H1 (cell line): ENCODE results near the gene CORIN. TPM values are rescaled to one million over a fixed set of nuclear protein-coding genes. Genes with fewer than 3 reads are reported as not detected.

Experiments used
- CTCF ChIA-PET: fragments of 300-600 bp; sonication (Branson Sonifier 250); formaldehyde crosslinking; loops from one replicate; lab custom pipeline; 2021; ENCODE audit not compliant: partially characterized antibody; lab: Charles Lee
- POLR2A ChIA-PET: fragments of 300-600 bp; sonication (Branson Sonifier 250); formaldehyde crosslinking; loops from one replicate; lab custom pipeline; 2021; ENCODE audit warnings: inconsistent platforms; ENCODE audit not compliant: partially characterized antibody; lab: Charles Lee
- DNase-seq, 2 experiments: peaks; one replicate each; pipeline versions ENCODE4 v3.0.0 to v3.0.0-alpha.2; 2010 to 2022; ENCODE audit warnings: low spot score in 2 of 2, low read depth in 1 of 2, mixed read lengths in 1 of 2
- FAIRE-seq: peaks from 2 replicates; lab custom pipeline; 2011; peaks lifted over from hg19 to GRCh38; lab: Jason Lieb, UNC
- H2AFZ ChIP-seq: 2 replicates; pipeline ENCODE4 v1.8.1; 2012; ENCODE audit warnings: low read length, inconsistent platforms
- H2AK5ac ChIP-seq: 2 replicates; pipeline ENCODE4 v1.6.1; 2013; ENCODE audit warnings: low read depth, low read length
- H2BK120ac ChIP-seq: replicated peaks from 2 replicates; pipeline ENCODE3; 2013; ENCODE audit warnings: low read depth, low read length, inconsistent platforms
- H2BK12ac ChIP-seq: 2 replicates; pipeline ENCODE4 v1.6.1; 2013; ENCODE audit warnings: low read depth, low read length
- H2BK15ac ChIP-seq: 2 replicates; pipeline ENCODE4 v1.6.1; 2013; ENCODE audit warnings: low read length
- H2BK20ac ChIP-seq: 2 replicates; pipeline ENCODE4 v1.6.1; 2013; ENCODE audit warnings: low read length
- H2BK5ac ChIP-seq: 2 replicates; pipeline ENCODE4 v1.6.1; 2013; ENCODE audit warnings: low read depth, low read length
- H3K14ac ChIP-seq: 2 replicates; pipeline ENCODE4 v1.6.1; 2013; ENCODE audit warnings: inconsistent platforms; ENCODE audit not compliant: insufficient read length
- H3K18ac ChIP-seq: 2 replicates; pipeline ENCODE4 v1.6.1; 2013; ENCODE audit warnings: low read length; ENCODE audit errors: extremely low read depth
- H3K23ac ChIP-seq: 2 replicates; pipeline ENCODE4 v1.6.1; 2013; ENCODE audit warnings: inconsistent platforms; ENCODE audit not compliant: insufficient read length
- H3K23me2 ChIP-seq: 2 replicates; pipeline ENCODE4 v1.6.1; 2013; ENCODE audit warnings: low read depth, low read length
- H3K27ac ChIP-seq: 2 replicates; pipeline ENCODE4 v1.6.1; 2011; ENCODE audit warnings: low read depth, low read length, inconsistent platforms
- H3K27me3 ChIP-seq, 4 experiments: replicated peaks in 1 of 4; 1 replicate in 1 of 4; 2 replicates in 3 of 4; pipeline versions ENCODE4 v1.6.1 to v1.8.1; 2011 to 2013; ENCODE audit warnings: low read length in 3 of 4, mild to moderate bottlenecking in 3 of 4, inconsistent platforms in 2 of 4, mixed read lengths in 2 of 4, moderate library complexity in 1 of 4; ENCODE audit not compliant: control insufficient read depth in 3 of 4, insufficient read depth in 3 of 4; ENCODE audit errors: extremely low read depth in 1 of 4
- H3K36me3 ChIP-seq, 4 experiments: 2 replicates each; pipeline versions ENCODE4 v1.6.1 to v1.8.1; 2011 to 2013; ENCODE audit warnings: mild to moderate bottlenecking in 4 of 4, low read length in 3 of 4, moderate library complexity in 2 of 4, control low read depth in 1 of 4, inconsistent platforms in 1 of 4; ENCODE audit not compliant: insufficient read depth in 4 of 4, control insufficient read depth in 2 of 4
- H3K4ac ChIP-seq: replicated peaks from 2 replicates; pipeline ENCODE3; 2013; ENCODE audit warnings: low read length, low read depth, mixed read lengths, inconsistent platforms; ENCODE audit not compliant: insufficient read length
- H3K4me1 ChIP-seq, 4 experiments: replicated peaks in 1 of 4; 1 replicate in 1 of 4; 2 replicates in 3 of 4; pipeline versions ENCODE4 v1.6.1 to v1.8.1; 2011 to 2013; ENCODE audit warnings: low read length in 3 of 4, inconsistent platforms in 2 of 4, mixed read lengths in 1 of 4; ENCODE audit not compliant: insufficient read depth in 4 of 4, control insufficient read depth in 3 of 4
- H3K4me2 ChIP-seq, 2 experiments: 2 replicates each; pipeline versions ENCODE4 v1.6.1 to v1.8.1; 2011 to 2013; ENCODE audit warnings: low read depth in 2 of 2, low read length in 2 of 2, control low read depth in 1 of 2, inconsistent platforms in 1 of 2, mild to moderate bottlenecking in 1 of 2; ENCODE audit not compliant: insufficient read depth in 1 of 2
- H3K4me3 ChIP-seq, 4 experiments: fragments of 200-600, 300-600 bp in 1 of 4; sonication (generic), shearing (Covaris generic), sonication (Bioruptor Twin) in 1 of 4; 2 replicates each; pipeline versions ENCODE4 v1.5.1 to v1.8.1; 2011 to 2016; ENCODE audit warnings: low read length in 4 of 4, low read depth in 3 of 4, control low read depth in 2 of 4, inconsistent platforms in 2 of 4, mild to moderate bottlenecking in 2 of 4, mixed read lengths in 1 of 4, moderate library complexity in 1 of 4; ENCODE audit not compliant: insufficient read depth in 2 of 4; ENCODE audit errors: extremely low read depth in 1 of 4
- H3K56ac ChIP-seq: replicated peaks from 2 replicates; pipeline ENCODE3; 2013; ENCODE audit warnings: low read depth, mild to moderate bottlenecking, mixed read lengths, low read length, inconsistent platforms; ENCODE audit not compliant: insufficient read length
- H3K79me1 ChIP-seq: 2 replicates; pipeline ENCODE4 v1.6.1; 2013; ENCODE audit warnings: low read depth, low read length, control low read depth
- H3K79me2 ChIP-seq, 2 experiments: 2 replicates each; pipeline versions ENCODE4 v1.6.1 to v1.8.1; 2012 to 2013; ENCODE audit warnings: low read length in 2 of 2, mild to moderate bottlenecking in 2 of 2, inconsistent platforms in 1 of 2; ENCODE audit not compliant: insufficient read depth in 2 of 2, control insufficient read depth in 1 of 2
- H3K9ac ChIP-seq, 4 experiments: replicated peaks in 1 of 4; 1 replicate in 1 of 4; 2 replicates in 3 of 4; pipeline versions ENCODE4 v1.6.1 to v1.8.1; 2011 to 2013; ENCODE audit warnings: low read depth in 3 of 4, low read length in 3 of 4, control low read depth in 2 of 4, mild to moderate bottlenecking in 2 of 4, moderate library complexity in 2 of 4, inconsistent platforms in 1 of 4; ENCODE audit errors: extremely low read depth in 1 of 4
- H3K9me3 ChIP-seq, 2 experiments: 2 replicates each; pipeline versions ENCODE4 v1.6.1 to v1.8.1; 2012 to 2013; ENCODE audit warnings: mild to moderate bottlenecking in 2 of 2, moderate library complexity in 2 of 2, control low read depth in 1 of 2, inconsistent platforms in 1 of 2, low read depth in 1 of 2, low read length in 1 of 2, mixed read lengths in 1 of 2; ENCODE audit not compliant: insufficient read depth in 2 of 2
- H4K20me1 ChIP-seq, 2 experiments: replicated peaks in 1 of 2; 2 replicates each; pipeline versions ENCODE3 to v1.8.1; 2011 to 2013; ENCODE audit warnings: inconsistent platforms in 2 of 2, low read length in 2 of 2, mild to moderate bottlenecking in 1 of 2; ENCODE audit not compliant: insufficient read depth in 2 of 2, control insufficient read depth in 1 of 2
- H4K5ac ChIP-seq: 2 replicates; pipeline ENCODE4 v1.6.1; 2013; ENCODE audit warnings: low read length, low read depth, mixed read lengths, inconsistent platforms; ENCODE audit not compliant: insufficient read length
- H4K8ac ChIP-seq: 2 replicates; pipeline ENCODE4 v1.8.0; 2013; ENCODE audit warnings: mild to moderate bottlenecking, moderate library complexity, low read length, inconsistent platforms; ENCODE audit not compliant: insufficient read depth; ENCODE audit errors: extremely low read depth
- H4K91ac ChIP-seq: replicated peaks from 2 replicates; pipeline ENCODE3; 2013; ENCODE audit warnings: low read length, mixed read lengths, inconsistent platforms; ENCODE audit not compliant: insufficient read length
- BRCA1 ChIP-seq: IDR thresholded peaks from 2 replicates; pipeline ENCODE4 v1.6.1; 2012; ENCODE audit warnings: low read depth, low read length, improper control_type of control experiment
- CEBPB ChIP-seq: IDR thresholded peaks from 2 replicates; pipeline ENCODE4 v1.6.1; 2012; ENCODE audit warnings: low read depth, low read length
- CHD1 ChIP-seq: IDR thresholded peaks from 2 replicates; pipeline ENCODE4 v1.6.1; 2012; ENCODE audit warnings: low read depth, low read length, improper control_type of control experiment
- CREB1 ChIP-seq: IDR thresholded peaks from 2 replicates; pipeline ENCODE4 v1.6.1; 2012; ENCODE audit warnings: inconsistent platforms
- HDAC6 ChIP-seq: IDR thresholded peaks from one replicate; pipeline ENCODE4 v1.7.1; 2012; ENCODE audit warnings: low read depth, mild to moderate bottlenecking, inconsistent platforms, low read length, moderate library complexity
- MAFK ChIP-seq: IDR thresholded peaks from 2 replicates; pipeline ENCODE4 v1.6.1; 2012; ENCODE audit warnings: low read depth, mild to moderate bottlenecking, improper control_type of control experiment, low read length
- NRF1 ChIP-seq: IDR thresholded peaks from 2 replicates; pipeline ENCODE4 v1.6.1; 2011; ENCODE audit warnings: mild to moderate bottlenecking, low read depth, low read length, improper control_type of control experiment
- POLR2AphosphoS5 ChIP-seq: IDR thresholded peaks from 2 replicates; pipeline ENCODE4 v1.6.1; 2011; ENCODE audit warnings: low read depth, low read length
- RNF2 ChIP-seq: fragments of 200-900, 300-1000 bp; sonication (generic); IDR thresholded peaks from 2 replicates; pipeline ENCODE4 v1.7.1; 2016; ENCODE audit warnings: borderline replicate concordance, low read depth, mild to moderate bottlenecking, antibody characterized with exemption, low read length; ENCODE audit not compliant: poor library complexity, severe bottlenecking; ENCODE audit errors: missing control alignments
- SAP30 ChIP-seq: fragments of 300-600 bp; sonication (generic); IDR thresholded peaks from 2 replicates; pipeline ENCODE4 v1.7.1; 2012; ENCODE audit warnings: low read length, moderate library complexity, mild to moderate bottlenecking, inconsistent platforms; ENCODE audit not compliant: insufficient read depth, insufficient replicate concordance
- SIN3A ChIP-seq, 2 experiments: IDR thresholded peaks in 1 of 2; conservative IDR thresholded peaks in 1 of 2; 2 replicates each; pipeline ENCODE4 v1.6.1; 2011 to 2012; ENCODE audit warnings: low read length in 2 of 2, improper control_type of control experiment in 1 of 2, low read depth in 1 of 2, mild to moderate bottlenecking in 1 of 2
- WGBS, 2 experiments: shearing (Covaris generic) in 1 of 2; methylation state at CpG; one replicate each; pipeline versions ENCODE4 v1.1.6 to v1.1.7; 2013 to 2015; ENCODE audit warnings: low lambda C conversion rate in 2 of 2, mixed read lengths in 2 of 2, inconsistent platforms in 1 of 2, low coverage in 1 of 2, missing lambda C conversion rate in 1 of 2; ENCODE audit not compliant: insufficient replicate concordance in 2 of 2, insufficient coverage in 1 of 2, insufficient read length in 1 of 2; ENCODE audit errors: extremely low coverage in 1 of 2, missing lambda C conversion rate in 1 of 2; 5-methylcytosine and 5-hydroxymethylcytosine counted together
- polyA plus RNA-seq, 7 experiments: library from polyadenylated mRNA; depleted of rRNA in 3 of 7; stranded (reverse) in 5 of 7; unstranded in 2 of 7; fragments of >200 nt in 5 of 7; fragments of 200-250 nt in 2 of 7; gene quantifications; 1 replicate in 5 of 7; 2 replicates in 1 of 7; 4 replicates in 1 of 7; pipeline versions ENCODE4 v1.2.1 to v1.2.3, GENCODE V29; 2011 to 2013; ENCODE audit warnings: missing spikeins in 2 of 7, mixed read lengths in 2 of 7
- total RNA-seq: library from RNA; stranded (reverse); fragmentation: NEBNext Ultra II Directional; extraction: Animal tissue kit (Norgen Biotek cat#: 25700); gene quantifications from 2 replicates; pipeline ENCODE4 v1.2.1, GENCODE V29; 2021

Gene CORIN
- total and polyA plus RNA-seq, 2 of the 8 experiments (the other 6 are each of a cell fraction or from before 2014, with no cell fraction given), result 0.09 to 0.32 TPM

DNA sequence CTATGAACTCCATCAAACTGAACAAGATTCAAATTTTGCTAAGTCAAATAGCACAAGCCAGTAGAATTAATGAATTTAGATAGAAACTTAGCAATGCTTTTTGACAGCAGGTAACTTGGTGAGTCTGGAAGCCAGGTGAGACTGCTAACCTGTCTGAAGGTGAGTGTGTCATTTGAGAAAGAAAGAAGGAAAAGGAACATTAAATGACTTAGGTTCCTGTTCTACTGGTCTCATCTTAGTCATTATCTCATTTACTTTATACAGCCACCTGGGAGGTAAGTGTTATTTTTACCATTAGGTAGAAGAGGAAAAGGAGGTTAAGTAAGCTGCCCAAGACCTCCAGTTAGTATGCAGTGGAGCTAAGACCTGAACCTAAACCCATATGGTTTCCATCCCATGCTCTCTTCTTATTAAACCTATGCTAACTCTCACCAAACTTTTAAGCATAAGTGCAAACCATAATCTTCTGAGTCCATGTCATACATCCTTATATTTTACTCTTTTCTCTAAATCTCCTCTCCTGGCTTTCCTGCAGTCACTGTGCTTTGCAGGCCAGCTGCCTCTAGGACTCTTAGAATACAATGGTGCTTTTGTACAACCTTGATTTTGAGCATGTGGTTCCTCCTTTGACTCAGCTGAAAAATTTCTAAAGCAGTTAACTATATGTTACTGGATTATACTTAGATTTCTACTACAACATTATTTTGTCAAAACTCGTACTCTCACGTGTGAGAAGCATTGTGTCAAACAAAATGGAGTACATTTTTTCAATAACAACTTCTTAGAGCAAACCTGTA, 284.3 kb downstream of the CORIN start:
- Histone ChIP-seq H3K56ac (no peak overlapping the region), H3K9ac (no peak overlapping the region), H3K4me1 (no peaks in the 10 kb centered on the region), H2BK12ac (no peak overlapping the region), H3K14ac (no peak overlapping the region), H2BK120ac (no peak overlapping the region), H3K79me1 (no peaks in the 10 kb centered on the region), H2BK5ac (no peak overlapping the region), H3K23me2 (no peaks in the 10 kb centered on the region), H2BK20ac (no peak overlapping the region), H3K4ac (no peak overlapping the region), H3K23ac (no peak overlapping the region), H2BK15ac (no peak overlapping the region), H3K4me2 (no peak overlapping the region), H3K9me3 (no peaks in the 10 kb centered on the region), H4K8ac (no peak overlapping the region), H4K20me1 (no peaks in the 10 kb centered on the region), H2AK5ac (no peak overlapping the region), H3K79me2 (no peaks in the 10 kb centered on the region), H3K27me3 (no peaks in the 10 kb centered on the region), H3K18ac (no peak overlapping the region), H4K91ac (no peak overlapping the region), H3K36me3 (no peaks in the 10 kb centered on the region), H3K4me3 (no peak overlapping the region), H3K27ac (no peak overlapping the region), H2AFZ (no peak overlapping the region), H4K5ac (no peak overlapping the region)
- ChIA-PET CTCF (interaction anchor here (0.9 kb wide), 1 partner anchor 10 kb away, joined by 3 read pairs; no protein-coding TSS in a partner anchor), POLR2A (no interaction called here)
- FAIRE-seq, result no peak
- DNase-seq, result no peak
- 100% methylated on average over 2 of the region's 2 CpGs; no CpG with 5 or more reads in 1 of the 2 experiments for WGBS, 2 experiments
- TF ChIP-seq RNF2 (no peak), CREB1 (no peak), CHD1 (no peak), CEBPB (no peak), MAFK (no peak), BRCA1 (no peak), SIN3A (conservative IDR thresholded peaks at IDR 0.05 in 1 of 2, IDR thresholded peaks at IDR 0.05 in 1 of 2; ENCODE audit: low read depth in 1 of 2, low read length in 2 of 2) (no peak), HDAC6 (no peak), NRF1 (no peak), SAP30 (no peak), POLR2AphosphoS5 (no peak)
